Stimulated activated CD8-positive, alpha-beta memory T cell treated with anti-CD3 and anti-CD28 coated beads, Interleukin-2, amount 100 ng/mL, for 1 hour (primary cell): Measurements from ENCODE around the gene CAMK4.

Source experiments
- DNase-seq, 2 donors: peaks; one replicate each; pipeline ENCODE4 v3.0.0-alpha.2; 2020; ENCODE audit warnings: low read depth in 2 of 2

CAMK4 gene

DNA sequence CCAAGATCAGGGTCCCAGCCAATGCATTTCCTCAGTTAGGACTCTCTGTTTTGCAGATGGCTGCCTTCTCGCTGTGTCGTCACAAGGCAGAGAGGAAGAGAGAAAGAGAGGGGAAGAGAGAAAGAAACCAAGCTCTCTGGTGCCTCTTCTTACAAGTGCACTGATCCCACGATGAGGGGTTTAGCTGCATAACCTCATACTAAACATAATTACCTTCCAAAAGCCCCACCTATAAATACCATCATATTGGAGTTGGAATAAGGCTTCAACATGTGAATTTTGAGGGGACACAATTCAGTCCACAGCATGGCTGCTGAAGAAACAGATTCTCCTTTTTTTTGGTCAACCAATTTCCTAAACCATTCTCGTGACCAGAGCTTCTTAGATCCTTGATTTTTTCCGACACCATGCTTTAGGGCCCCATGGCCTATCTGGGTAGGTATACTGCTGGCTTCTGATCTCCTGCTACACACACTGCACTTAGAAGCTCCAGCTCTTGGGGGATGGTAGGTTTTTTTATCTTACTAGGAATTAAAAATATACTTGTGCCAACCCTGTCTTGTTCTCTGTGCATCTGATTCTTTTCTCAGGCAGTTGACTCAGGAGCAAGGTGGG lies 5.1 kb downstream of the CAMK4 start:
- DNase-seq, result no peak

DNA sequence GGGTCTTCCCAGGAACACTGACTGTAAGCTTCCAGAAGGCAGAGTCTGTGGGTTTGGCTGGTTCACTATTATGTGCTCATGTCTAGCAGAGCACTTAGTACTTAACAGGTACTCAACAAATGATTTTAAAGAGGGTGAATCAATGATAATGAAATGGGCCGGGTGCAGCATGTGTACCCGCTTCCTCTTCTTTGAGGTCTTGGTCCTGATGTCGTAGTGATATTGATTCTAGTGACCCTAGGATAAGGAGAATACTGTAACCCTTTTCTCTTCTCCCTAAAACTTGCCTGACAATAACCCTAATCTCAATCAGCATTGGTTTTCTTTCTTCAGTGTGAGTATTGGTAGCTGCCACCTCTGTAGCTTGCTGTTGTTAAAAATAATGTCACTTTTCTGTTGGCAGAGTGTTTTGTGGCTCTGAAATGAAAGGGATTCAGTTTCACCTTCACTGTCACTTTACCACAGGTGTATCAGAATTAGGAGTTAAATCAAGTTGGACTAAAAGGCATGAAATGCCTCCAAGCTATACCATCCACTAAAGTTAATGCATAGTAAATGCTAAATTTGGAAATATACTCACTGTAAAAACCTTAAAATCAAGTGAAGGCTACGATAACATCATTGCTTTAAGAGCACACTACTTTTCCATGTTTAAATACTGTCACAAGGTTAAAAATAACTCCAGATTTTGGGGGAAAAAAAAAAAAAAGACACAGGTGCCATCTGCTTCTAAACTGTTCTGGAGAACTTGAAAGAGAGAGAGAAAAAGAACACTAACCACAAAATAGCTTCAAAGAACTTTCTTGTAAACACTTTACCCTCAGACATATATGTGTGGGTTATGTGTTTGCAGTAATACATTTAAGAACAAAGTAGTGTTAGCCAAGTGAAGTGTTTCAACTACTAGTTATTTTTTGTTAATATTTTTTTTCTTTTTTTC lies 6.0 kb downstream of the CAMK4 start:
- DNase-seq, result no peak

DNA sequence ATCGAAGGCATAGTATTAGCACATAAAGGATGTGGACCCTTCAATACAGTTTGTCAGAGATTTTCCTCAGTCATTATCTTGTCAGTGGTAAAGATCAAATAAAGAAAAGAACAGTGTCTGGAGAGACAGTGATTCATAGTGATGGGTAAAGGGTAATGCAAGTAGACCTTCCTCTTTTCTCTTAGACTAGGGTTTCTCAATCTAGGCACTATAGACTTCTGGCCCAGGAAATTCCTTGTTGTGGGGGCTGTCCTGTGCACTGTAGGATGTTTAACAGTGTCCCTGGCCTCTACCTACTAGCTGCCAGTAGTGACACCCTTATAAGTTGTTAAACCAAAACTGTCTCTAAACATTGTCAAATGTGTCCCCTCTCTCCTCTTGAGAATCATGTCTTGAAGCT lies 6.9 kb downstream of the CAMK4 start:
- DNase-seq, result no peak

DNA sequence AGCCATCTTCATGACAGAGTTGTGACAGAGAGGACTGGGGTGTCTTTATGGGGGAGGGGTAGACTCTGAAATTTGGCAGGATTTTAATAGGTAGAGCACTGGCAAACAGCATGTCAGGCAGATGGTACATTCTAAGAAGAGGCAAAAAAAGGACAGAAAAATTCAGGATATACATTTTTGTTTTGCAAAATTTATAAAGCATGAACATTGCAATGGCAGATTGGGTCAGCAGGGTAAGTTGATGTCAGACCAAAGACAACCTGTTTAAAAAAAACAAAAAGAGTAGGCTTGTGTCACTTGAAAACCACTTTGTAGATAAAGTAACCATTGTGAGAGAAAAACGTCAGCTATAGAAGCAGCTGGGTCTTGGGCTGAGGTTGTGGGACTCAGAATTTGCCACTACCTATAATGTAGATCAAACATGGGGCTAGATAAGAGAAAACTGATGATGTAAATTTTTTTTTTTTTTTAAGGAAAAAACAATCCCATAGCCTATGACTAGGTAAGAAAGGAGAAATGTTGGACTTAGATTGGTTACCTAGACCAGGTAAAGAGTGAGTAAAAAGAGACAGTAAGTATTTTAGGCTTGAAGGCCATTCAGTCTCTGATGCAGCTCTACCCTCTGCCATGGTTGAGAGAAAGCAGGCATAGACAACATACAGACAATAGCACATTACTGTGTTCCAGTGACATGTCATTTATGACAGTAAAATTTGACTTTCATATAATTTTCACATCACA lies 8.3 kb downstream of the CAMK4 start:
- no peak for DNase-seq

DNA sequence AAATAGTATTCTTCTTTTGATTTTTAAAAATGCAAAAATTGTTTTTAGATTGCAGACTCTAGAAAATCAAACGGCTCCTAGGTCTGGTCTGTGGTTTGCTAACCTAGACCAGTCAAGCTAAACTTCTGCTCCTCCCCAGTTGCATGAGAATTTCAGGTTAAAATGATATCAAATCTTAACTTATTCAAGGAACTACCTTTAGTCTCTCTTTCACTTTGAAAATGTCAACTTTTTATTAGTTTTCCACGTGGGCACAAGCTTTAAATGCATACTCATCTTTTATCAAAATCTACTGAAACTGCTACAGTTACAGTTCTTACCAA lies 8.8 kb downstream of the CAMK4 start:
- no peak for DNase-seq

DNA sequence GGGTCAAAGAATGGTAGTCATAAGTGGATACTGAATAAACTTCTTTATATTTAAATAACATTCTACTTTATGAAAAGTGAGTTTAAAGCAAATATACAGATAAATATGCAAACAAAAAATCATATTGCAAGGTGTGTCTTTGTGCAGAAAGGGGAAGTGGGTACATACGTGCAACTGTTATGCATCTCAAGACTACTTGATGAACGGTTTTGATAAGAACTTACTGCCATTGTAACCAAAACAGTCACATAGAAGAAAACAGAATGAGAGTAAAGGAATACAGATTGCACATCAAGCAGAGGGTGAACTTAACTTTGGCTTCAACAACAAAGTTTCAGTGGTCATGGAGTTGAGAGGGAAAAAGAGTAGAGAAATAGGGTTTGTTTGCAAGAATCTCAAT lies 9.9 kb downstream of the CAMK4 start:
- no peak for DNase-seq

DNA sequence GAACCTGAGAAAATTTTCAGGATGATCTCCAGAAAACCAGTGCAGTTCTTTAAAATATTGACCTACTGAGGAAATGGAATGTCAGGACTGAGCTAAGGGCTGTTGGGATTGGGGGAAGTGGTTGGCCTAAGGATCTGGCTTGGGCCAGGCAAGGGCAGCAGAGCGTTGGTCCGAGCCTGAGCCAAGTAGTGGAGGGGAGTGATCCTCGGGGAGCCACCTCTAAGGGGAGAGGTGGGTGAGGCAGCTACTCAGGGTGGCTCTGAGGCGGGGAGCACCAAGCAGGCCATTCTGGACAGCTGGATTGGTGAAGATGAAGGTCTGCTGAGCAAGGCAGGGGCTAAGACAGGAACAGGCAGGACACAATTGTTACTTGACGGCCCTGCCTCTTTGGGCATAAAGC lies 11.5 kb downstream of the CAMK4 start:
- no peak for DNase-seq

DNA sequence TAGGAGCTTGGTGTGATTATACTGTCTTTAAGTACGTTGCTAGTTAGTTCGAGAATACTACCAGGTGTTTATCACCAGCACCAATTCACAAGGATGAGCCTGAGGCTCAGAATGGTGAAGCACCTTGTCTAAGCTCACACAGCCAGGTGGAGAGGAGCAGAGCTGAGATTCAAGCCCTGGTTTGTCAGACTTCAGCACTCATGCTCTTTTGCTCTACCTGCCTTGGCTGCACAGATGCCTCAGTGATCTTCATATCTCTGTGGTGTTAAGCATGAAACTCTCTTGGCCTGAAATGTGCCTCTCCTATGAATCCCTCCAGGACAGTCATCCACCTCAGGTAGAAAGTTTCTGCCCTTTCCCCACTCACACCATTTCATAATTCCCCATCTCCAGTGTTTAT lies 12.2 kb downstream of the CAMK4 start:
- DNase-seq, result no peak

DNA sequence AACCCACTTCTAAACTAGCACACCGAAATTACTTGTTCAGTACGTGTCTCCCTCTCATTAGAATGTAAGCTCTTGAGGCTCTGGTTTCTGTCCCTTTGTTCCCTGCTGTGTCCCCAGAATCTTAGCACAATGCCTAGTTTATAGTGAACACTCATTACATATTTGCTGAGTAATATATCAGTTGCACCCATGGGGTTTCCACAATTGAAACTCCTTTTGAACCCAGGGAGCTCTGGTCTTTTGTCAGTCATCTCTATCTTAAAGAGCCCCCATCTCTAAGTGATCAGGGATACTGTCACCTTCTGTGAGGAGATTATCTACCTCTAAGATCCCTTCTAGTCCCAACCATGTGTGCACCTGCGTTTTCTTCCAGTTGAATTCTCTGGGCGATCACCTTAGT lies 12.8 kb downstream of the CAMK4 start:
- DNase-seq, result no peak

DNA sequence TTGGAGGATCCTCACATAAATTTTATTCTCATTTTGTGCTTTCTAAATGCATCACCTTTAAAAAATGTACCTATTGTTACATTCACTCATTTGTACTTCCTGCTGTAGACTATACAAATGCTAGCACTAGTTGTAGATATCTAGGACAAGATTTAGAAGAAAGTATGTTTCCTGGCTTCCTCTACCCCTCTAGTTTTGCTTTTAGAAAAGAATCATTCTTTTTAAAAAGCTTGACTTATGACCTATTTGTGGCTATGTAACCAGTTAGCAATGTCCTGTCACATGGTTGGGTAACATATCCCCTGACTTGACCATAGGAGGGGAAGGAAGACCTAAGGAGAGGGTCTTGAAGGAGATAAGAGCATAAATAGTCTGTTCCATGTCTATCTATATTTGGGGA lies 13.3 kb downstream of the CAMK4 start:
- DNase-seq, result no peak

DNA sequence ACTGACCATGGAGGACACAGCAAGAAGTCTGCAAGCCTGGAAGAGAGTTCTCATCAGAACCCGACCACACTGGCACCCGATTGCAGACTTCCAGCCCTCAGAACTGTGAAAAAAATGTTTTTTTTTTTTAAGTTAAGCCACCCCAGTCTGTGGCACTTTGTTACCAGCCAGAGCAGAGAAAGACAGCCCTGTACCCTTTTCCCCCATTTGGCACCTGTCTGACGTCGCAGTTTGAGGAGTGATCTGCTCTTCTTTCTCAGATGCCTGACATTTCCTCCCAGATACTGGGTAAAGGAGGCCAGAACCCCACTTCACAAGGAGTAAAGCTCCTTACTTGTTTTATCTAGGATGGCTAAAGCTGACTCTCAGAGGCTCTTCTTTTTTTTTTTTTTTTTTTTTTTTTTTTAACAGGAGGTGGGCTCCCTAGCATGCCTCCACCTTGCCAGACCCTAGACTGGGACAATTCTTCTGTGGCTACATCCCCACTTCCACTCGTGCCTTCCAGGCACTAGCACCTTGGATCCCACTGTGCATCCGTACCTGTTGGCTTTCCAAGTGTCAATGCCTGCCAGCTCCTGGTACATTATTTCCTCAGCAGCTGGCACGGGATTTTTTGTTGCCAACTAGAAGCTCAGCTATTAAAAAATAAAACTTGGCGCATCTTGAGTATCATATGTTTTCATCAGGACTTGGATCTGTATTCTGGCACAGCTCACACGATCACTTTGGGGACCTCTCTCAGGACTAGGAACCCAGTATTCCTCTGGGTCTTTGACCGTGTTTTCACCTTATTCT lies 14.4 kb downstream of the CAMK4 start:
- no peak for DNase-seq

DNA sequence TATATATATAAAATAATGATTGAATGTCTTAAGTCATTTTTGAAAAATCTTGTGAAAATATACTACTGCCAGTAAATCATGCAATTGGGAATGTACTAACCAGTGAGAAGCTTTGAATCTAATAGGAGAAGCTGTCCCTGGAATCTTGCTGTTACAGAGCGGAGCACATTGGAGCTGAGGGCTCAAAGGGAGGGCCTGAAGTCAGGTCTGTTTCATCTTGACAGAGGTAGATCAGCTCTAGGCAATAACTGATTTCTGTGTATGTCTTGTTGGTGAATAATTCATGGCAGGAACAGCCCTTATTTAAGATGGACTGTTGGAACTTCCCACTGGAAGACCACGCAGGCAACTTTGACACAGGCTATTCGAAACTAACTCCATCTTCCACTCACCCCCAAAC lies 17.5 kb downstream of the CAMK4 start:
- DNase-seq, result no peak

DNA sequence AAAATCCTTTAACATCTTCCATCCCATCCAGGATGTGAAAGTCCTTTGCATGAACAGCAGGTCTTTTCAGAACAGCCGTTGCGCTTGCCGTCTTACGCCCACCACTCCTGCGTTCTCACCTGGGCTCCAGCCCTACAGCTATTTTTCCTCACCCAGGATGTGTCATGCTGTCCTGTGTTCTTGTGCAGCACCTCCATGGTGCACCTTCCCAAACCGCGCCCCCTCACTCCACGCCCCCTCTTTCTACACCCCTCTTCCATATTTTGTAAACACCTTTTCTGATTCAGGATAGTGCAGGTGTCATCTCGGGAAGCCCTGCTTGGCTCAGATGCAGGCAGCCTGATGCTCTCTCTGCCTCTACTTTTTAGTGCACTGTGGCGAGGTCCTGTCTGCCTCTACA lies 18.4 kb downstream of the CAMK4 start:
- no peak for DNase-seq

DNA sequence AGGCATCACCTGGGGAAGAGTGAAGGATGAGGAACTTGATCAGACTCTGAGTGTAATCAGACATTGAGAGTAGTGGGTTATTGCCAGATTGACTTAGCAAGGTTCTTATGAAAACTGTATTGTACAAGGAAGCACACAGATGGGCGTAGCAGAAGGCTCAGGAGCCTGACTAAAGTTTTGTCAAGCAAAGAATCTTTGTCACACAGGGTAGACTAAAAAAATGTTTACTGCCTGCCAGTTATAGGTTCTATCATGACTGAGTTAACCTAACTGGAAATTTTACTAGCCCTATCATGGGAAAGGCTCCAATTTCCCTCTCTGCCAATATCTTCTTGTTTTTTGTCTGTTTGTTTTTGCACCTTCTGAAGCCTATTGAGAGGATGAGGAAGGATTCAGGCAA lies 19.1 kb downstream of the CAMK4 start:
- DNase-seq, result no peak

DNA sequence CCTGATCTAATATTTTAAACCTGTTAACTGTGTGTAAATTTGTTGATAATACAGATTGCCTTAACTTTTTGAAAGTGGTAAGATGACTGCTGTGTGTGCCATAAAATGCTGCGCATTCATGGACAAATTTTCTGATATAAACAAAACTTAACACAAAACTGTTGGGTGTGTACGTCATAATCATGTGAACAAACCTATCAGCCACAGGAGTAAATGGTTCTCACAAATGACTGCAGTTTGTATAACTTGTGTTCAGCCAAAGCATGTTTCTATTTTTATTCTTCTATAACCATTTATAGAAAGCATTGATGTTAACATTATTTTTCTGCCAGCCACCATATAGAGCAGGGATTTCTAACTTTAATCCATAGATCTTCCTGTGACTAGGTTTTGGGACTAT lies 21.5 kb downstream of the CAMK4 start:
- DNase-seq, result no peak

DNA sequence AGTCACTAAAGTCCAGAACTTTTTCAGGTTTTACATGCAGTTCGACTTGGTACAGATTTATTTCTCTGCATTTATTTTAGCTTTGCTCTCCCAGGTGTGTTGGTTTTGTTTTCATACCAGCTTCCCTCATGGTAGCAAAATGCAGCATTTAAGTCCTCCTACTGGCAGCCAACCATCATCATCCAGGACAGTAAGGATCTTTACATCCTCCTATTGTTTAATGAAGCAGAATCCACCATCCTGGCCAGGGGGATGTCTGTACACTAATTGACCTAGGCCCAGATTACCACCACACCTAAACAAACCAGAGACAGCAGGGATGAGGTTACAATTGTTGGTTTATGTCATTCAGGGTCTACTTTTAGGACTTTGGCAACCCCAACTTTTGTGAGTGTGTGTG lies 22.3 kb downstream of the CAMK4 start:
- DNase-seq, result no peak

DNA sequence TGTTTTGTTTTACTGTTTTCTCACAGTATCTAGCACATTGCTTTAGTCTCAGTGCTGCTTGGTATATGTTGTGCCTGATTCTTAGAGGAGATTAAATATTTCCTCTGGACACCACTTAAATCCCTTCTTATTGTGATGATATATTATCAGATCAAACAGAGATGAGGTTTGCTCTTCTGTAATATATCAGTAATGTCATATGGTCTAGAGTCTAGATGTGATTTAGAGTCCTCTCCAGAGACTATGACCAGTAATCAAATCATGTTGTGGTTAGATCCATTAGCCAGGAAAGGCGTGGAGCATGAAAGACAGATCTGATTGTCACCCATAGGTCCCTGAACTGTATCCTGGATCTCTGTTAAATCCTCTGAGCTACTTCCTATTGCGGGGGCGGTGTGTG lies 24.4 kb downstream of the CAMK4 start:
- DNase-seq, result no peak

DNA sequence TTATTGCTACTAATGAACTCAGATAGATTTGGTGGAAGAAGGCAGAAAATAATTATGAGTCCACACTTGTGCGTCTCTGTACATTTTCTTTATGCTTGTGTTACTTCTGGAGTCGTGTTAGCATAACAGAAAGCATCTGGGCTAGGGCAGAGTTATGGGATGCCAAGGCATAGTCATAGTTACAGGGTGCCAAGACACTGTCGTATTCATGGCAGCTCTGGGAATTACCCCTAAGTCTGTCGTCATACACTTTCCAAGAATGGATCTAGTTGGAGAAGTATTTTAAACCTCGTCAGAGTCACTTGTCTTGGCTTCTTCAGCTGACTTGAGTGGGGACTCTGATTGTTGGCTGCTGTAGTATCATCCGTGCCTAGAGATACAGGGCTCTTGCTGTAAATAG lies 27.7 kb downstream of the CAMK4 start:
- DNase-seq, result no peak

DNA sequence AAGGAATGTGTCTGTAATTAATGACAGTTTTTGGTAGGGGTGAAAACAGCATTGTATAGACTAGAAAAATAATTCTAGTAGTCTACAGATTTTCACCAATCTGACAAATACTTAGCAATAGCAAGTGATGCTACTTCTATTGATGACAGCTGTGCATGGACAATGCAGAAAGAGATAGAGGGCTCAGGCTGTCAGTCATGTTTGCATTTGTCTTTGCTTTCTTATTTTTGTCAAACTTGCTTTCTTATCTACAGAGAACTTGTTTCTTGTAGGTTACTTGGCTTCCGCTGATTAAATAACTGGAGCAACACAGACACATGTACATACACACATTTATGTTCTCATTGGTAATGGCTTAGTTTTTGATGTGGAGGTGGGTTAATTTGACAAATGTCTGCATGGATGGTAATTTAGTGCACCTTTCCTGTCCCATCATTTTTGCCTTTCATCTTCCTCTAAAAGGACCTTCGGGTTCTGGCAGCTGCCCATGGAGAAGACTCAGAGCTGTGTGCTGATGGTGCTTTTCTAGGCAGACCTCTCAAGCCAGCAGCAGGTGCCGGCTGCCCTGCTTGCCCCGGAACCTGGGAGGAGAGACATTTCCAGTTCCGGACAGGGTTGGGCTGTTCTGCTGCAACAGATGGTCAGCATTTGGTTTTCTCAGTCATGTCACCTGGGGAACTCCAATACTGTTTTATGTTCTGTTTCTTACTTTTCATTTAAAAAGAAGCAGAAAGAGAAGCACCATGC lies 28.8 kb downstream of the CAMK4 start:
- no peak for DNase-seq

DNA sequence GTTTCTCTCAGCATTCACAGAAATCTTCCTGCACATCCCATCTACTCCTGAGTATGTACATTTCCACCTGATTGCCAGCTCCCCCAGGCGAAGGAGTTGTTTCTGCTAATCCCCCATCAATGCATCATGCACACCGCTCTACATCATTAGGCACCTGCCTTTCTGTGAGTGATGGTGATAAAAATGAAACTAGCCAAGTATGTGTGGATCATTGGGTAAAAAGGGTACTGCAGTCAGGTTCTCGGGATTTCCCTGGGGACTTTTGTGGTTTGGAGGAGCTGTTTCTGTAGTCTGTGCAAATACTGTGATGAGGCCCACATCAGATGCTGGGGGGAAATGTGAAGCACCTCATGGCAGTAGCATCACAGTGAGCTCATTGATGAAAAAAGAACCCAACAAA lies 30.4 kb downstream of the CAMK4 start:
- DNase-seq, result peak in 1 of 2 donors; percentile 4

DNA sequence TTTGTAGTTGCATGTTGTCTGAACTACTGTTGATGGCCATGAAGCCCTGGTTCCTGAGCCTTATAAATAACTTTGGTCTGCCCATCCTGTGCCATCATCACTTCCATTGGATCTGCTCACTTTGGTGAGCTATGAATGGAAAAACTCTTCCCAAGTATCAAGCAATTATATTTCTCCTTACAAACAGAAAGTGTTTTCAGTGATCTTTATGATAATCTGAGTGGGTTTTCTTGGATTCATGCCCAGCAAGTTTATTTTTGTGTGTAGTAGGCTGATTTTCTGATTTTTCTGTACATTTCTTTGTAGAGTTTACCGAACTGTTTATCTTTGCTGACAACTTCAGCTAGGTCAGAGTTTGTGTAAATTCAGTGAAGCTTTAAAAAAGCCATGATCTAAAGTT lies 31.0 kb downstream of the CAMK4 start:
- no peak for DNase-seq
